Measurements from ENCODE around the gene SLU7.
A peak's percentile ranks its signal among the peaks of the same experiment; 100 is the strongest.

GRCh38 chr5:160390787-160391696, 27.8 kb downstream of the SLU7 start:
- TF ChIP-seq CTCF (IDR thresholded peaks at IDR 0.05) (peak; percentile 63), EZH2phosphoT487 (IDR thresholded peaks at IDR 0.05) (no peak), EZH2 (IDR thresholded peaks at IDR 0.05) (no peak)
